Myometrial cell (primary cell): ENCODE measurements around the gene TEX13A. TPM values are rescaled to one million over a fixed set of nuclear protein-coding genes. Genes with fewer than 3 reads are reported as not detected.

ENCODE experiments used
- total RNA-seq: library from RNA; depleted of rRNA; stranded (reverse); fragments of >200 nt; gene quantifications from 2 replicates; pipeline ENCODE4 v1.2.3, GENCODE V29; 2015

TEX13A gene
- total RNA-seq = not detected in 2 replicates

DNA sequence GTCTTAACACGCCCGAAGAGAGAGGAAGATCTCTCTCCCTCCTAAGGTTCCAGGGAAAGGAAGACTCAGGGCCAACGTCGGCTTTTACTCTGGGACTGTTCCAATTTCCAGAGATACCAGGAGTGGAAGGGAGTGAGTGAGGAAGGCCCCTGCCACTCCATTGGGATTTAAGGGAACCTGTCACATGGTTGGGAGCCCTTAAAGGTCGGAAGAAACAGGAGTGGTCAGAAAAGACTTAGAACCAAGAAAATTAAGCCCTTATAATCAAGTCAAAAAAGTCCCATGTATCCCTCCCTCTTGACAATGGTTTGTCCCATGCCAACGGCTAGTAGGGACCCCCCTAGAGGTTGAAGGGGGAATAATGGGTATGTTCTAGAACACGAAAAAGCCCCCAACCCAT lies at the start of gene TEX13A:
TSS of gene TEX13A (minus strand) at position 59 of the 400 bp plus-strand sequence. CDS start 297 bp downstream, outside the sequence.

